Smooth muscle cell (in vitro differentiated cells): ENCODE data around the gene FLYWCH1. TPM values are rescaled to one million over a fixed set of nuclear protein-coding genes. Genes with fewer than 3 reads are reported as not detected.
A peak's percentile ranks its signal among the peaks of the same experiment; 100 is the strongest.

Source experiments
- DNase-seq: peaks from one replicate; lab custom pipeline; 2025; ENCODE audit not compliant: unreplicated experiment; lab: John Stamatoyannopoulos, UW
- H2AFZ ChIP-seq: fragments of 200-600 bp; sonication (generic); 2 replicates; pipeline ENCODE4 v1.6.0; 2016; ENCODE audit warnings: antibody characterized with exemption, low read depth, mild to moderate bottlenecking
- H3F3A ChIP-seq: fragments of 200-600 bp; sonication (generic); 2 replicates; pipeline ENCODE4 v1.6.0; 2017; ENCODE audit warnings: antibody characterized with exemption, low read depth
- H3K27ac ChIP-seq: fragments of 200-600 bp; sonication (generic); 2 replicates; pipeline ENCODE4 v1.5.1; 2016; ENCODE audit warnings: low read depth, mild to moderate bottlenecking
- H3K27me3 ChIP-seq: fragments of 200-600 bp; sonication (generic); 2 replicates; pipeline ENCODE4 v1.6.1; 2016; ENCODE audit warnings: low read depth, mild to moderate bottlenecking
- H3K36me3 ChIP-seq: fragments of 200-600 bp; sonication (generic); 2 replicates; pipeline ENCODE4 v1.5.1; 2016; ENCODE audit warnings: low read depth
- H3K4me1 ChIP-seq: fragments of 200-600 bp; sonication (generic); 2 replicates; pipeline ENCODE4 v1.5.1; 2016; ENCODE audit warnings: low read depth
- H3K4me2 ChIP-seq: fragments of 200-600 bp; sonication (generic); 2 replicates; pipeline ENCODE4 v1.6.0; 2016; ENCODE audit warnings: mild to moderate bottlenecking
- H3K4me3 ChIP-seq: fragments of 200-600 bp; sonication (generic); 2 replicates; pipeline ENCODE4 v1.5.1; 2016; ENCODE audit warnings: mild to moderate bottlenecking
- H3K79me2 ChIP-seq: fragments of 200-600 bp; sonication (generic); 2 replicates; pipeline ENCODE4 v1.6.0; 2016; ENCODE audit warnings: low read depth, mild to moderate bottlenecking
- H3K9ac ChIP-seq: fragments of 200-600 bp; sonication (generic); 2 replicates; pipeline ENCODE4 v1.6.0; 2016; ENCODE audit warnings: low read depth
- H3K9me3 ChIP-seq: fragments of 200-600 bp; sonication (generic); replicated peaks from 2 replicates; pipeline ENCODE4 v1.5.1; 2016; ENCODE audit warnings: low read depth
- H4K20me1 ChIP-seq: fragments of 200-600 bp; sonication (generic); 2 replicates; pipeline ENCODE4 v1.6.0; 2016; ENCODE audit warnings: low read depth
- WGBS: methylation state at CpG from one replicate; pipeline ENCODE4 v1.1.7; 2016; ENCODE audit warnings: low lambda C conversion rate; 5-methylcytosine and 5-hydroxymethylcytosine counted together
- polyA plus RNA-seq: library from polyadenylated mRNA; unstranded; fragments of >200 nt; fragmentation: Nextera tagmentation; extraction: Ambion mirVana; gene quantifications from 2 replicates; pipeline ENCODE4 v1.2.1, GENCODE V29; 2016
- total RNA-seq: library from RNA; depleted of rRNA; stranded (reverse); fragments of >200 nt; gene quantifications from 2 replicates; pipeline ENCODE4 v1.2.3, GENCODE V29; 2014
- TF ChIP-seq, protein P1 (sequence below): fragments of 200-600 bp; sonication (generic); IDR thresholded peaks from 2 replicates; pipeline ENCODE4 v1.5.1; 2017; ENCODE audit warnings: borderline replicate concordance, mild to moderate bottlenecking, antibody characterized with exemption; ENCODE audit not compliant: insufficient read depth, poor library complexity, severe bottlenecking

The FLYWCH1 gene
- total and polyA plus RNA-seq, 2 experiments from 2014 or later, result 13.5 to 26.0 TPM

DNA sequence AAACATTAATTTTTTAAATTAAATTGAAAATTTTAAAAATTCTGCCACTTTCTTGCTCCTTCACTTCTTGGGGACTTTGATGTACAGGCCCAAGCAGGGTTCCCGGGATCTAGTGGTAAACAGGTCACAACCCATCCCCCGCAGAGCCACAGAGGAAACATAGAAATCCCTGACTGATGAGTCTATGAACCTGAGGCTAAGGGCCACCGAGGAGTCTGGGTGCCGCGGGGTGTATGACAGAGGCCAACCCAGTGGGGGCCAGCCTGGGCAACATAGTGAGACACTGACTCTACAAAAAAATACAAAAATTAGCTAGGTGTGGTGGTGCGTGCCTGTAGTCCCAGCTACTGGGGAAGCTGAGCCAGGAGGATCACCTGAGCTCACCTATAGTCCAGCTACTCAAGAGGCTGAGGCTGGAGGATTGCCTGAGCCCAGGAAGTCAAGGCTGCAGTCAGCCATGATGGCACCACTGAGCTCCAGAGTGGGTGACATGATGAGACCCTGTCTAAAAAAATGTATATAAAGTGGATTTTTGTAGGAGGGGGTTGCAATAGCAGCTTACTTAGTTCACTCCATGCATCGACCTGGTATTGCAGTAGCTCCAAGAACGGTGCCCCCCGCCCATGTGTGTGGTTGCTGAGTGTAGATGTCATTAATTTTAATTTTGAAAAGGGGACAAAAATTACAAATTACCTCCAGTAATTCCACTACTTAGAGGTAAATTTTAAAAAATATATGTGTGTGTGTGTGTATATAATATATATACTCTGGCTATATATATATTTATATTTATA lies 9.2 kb upstream of the FLYWCH1 start:
- no peaks in the 10 kb centered on the region for H3K79me2 ChIP-seq
- no peaks in the 10 kb centered on the region for H3K9me3 ChIP-seq
- no peaks in the 10 kb centered on the region for H3K36me3 ChIP-seq
- H3K27me3 ChIP-seq, result no peaks in the 10 kb centered on the region
- WGBS, result 94% methylated on average over 9 of the region's 9 CpGs
- H2AFZ ChIP-seq, result no peak overlapping the region
- peaks cover 3% of the 10 kb centered on the region for H3K4me1 ChIP-seq
- no peak overlapping the region for H3K4me3 ChIP-seq
- H3K4me2 ChIP-seq, result no peak overlapping the region
- H3K27ac ChIP-seq, result no peak overlapping the region
- TF ChIP-seq, protein P1, sequence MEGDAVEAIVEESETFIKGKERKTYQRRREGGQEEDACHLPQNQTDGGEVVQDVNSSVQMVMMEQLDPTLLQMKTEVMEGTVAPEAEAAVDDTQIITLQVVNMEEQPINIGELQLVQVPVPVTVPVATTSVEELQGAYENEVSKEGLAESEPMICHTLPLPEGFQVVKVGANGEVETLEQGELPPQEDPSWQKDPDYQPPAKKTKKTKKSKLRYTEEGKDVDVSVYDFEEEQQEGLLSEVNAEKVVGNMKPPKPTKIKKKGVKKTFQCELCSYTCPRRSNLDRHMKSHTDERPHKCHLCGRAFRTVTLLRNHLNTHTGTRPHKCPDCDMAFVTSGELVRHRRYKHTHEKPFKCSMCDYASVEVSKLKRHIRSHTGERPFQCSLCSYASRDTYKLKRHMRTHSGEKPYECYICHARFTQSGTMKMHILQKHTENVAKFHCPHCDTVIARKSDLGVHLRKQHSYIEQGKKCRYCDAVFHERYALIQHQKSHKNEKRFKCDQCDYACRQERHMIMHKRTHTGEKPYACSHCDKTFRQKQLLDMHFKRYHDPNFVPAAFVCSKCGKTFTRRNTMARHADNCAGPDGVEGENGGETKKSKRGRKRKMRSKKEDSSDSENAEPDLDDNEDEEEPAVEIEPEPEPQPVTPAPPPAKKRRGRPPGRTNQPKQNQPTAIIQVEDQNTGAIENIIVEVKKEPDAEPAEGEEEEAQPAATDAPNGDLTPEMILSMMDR, result no peak
- H3K9ac ChIP-seq, result no peak overlapping the region
- DNase-seq, result no peak
- no peaks in the 10 kb centered on the region for H4K20me1 ChIP-seq
- H3F3A ChIP-seq, result peaks cover 13% of the 10 kb centered on the region

DNA sequence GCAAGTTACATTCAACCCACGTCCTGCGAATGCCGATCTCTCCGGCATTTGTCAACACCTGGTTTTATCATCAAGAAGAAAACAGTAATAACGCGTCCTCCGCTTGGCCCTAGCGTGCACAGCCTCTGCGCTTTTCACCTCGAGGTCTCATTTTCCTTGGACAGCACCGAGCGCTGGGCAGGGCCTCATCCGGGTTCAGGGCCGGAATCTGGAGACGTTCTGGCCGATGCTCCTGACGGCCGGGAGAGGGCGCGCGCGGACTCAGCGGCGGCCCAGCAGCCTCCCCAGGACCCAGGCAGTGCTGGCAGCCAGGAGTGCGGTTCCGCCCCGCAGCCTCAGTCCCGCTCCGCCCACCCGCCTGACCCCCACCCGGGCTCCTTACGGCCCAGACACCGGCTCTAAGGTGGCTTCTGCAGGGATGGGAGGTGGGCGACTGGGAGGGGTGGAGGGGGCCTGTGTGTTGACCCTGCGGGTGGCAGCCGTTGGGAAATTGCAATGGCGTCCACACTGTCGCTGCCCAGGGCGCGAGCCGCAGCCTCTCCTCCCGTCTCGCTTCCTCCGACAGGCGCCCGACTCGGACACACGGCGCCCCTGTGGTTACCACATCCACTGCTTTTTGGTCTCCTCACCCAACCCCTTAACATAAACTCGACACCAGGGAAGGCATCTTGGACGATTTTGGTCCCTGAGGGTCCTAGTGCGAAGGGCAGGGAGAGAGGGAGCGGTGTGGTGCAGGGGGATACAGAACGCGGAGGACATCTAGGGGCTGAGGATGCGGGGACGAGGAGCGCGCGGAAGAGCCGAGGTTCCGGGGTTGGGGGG lies 7.4 kb upstream of the FLYWCH1 start:
- H3K9ac ChIP-seq, result peak overlapping the region; percentile 78
- TF ChIP-seq, protein P1, result peak; percentile 96
- peak overlapping the region; percentile 84 for H2AFZ ChIP-seq
- H3K9me3 ChIP-seq, result no peaks in the 10 kb centered on the region
- no peaks in the 10 kb centered on the region for H3K79me2 ChIP-seq
- H3K4me1 ChIP-seq, result peaks cover 3% of the 10 kb centered on the region
- H3F3A ChIP-seq, result peaks cover 13% of the 10 kb centered on the region
- peak overlapping the region; percentile 92 for H3K4me3 ChIP-seq
- H3K36me3 ChIP-seq, result no peaks in the 10 kb centered on the region
- peak overlapping the region; percentile 99 for H3K4me2 ChIP-seq
- peak overlapping the region; percentile 52 for H3K27ac ChIP-seq
- H4K20me1 ChIP-seq, result no peaks in the 10 kb centered on the region
- WGBS, result 3% methylated on average over 52 of the region's 62 CpGs
- DNase-seq, result peak; percentile 62
- no peaks in the 10 kb centered on the region for H3K27me3 ChIP-seq

DNA sequence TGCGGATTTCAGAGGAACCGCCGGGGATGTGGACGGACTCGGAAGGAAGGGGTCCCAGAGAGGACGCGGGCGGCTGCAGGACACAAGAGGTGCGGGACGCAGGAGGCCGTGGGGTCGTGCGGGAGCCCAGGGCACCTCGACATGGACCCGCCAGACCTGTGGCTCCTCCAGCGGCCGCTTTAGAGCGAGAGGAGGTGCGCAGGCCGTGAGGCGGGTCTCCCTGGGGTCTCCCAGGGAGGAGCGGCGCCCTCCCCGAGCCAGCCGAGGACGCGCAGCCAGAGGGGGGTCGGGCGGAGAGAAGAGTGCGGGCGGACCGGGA lies 6.8 kb upstream of the FLYWCH1 start:
- DNase-seq, result no peak
- peak overlapping the region; percentile 99 for H3K4me2 ChIP-seq
- peak overlapping the region; percentile 52 for H3K27ac ChIP-seq
- H3K9me3 ChIP-seq, result no peaks in the 10 kb centered on the region
- H4K20me1 ChIP-seq, result no peaks in the 10 kb centered on the region
- 0% methylated on average over 21 of the region's 32 CpGs for WGBS
- no peaks in the 10 kb centered on the region for H3K79me2 ChIP-seq
- H3F3A ChIP-seq, result peaks cover 13% of the 10 kb centered on the region
- H3K4me3 ChIP-seq, result peak overlapping the region; percentile 92
- H3K27me3 ChIP-seq, result no peaks in the 10 kb centered on the region
- peaks cover 3% of the 10 kb centered on the region for H3K4me1 ChIP-seq
- peak overlapping the region; percentile 84 for H2AFZ ChIP-seq
- H3K9ac ChIP-seq, result peak overlapping the region; percentile 78
- TF ChIP-seq, protein P1, result no peak
- no peaks in the 10 kb centered on the region for H3K36me3 ChIP-seq
